ENCODE measurements around the gene ESPL1.

ESPL1 gene

GRCh38 chr12:53267999-53268629 lies at the start of gene ESPL1:
TSS of gene ESPL1 (plus strand) at chr12:53268299. CDS start at chr12:53268767, 468 bp downstream.
- in situ Hi-C loops (cut with MboI; ENCODE audit: low sequenced_read_pairs) = no loop called here

GRCh38 chr12:53218551-53219291 lies 49.4 kb upstream of the ESPL1 start:
- in situ Hi-C loops (cut with MboI; ENCODE audit: low sequenced_read_pairs) = loop anchor here (10.0 kb wide), 1 partner anchor 66 kb away; no protein-coding TSS in a partner anchor

- in situ Hi-C loops (cut with MboI; ENCODE audit: low sequenced_read_pairs) = loop anchor here (10.0 kb wide), 1 partner anchor 65 kb away; no protein-coding TSS in a partner anchor
Measured at GRCh38 chr12:53219292-53219955, 48.7 kb upstream of the ESPL1 start.

GRCh38 chr12:53219956-53220693 lies 48.0 kb upstream of the ESPL1 start:
- in situ Hi-C loops (cut with MboI; ENCODE audit: low sequenced_read_pairs) = loop anchor here (10.0 kb wide), 1 partner anchor 65 kb away; no protein-coding TSS in a partner anchor

GRCh38 chr12:53220694-53221202 lies 47.4 kb upstream of the ESPL1 start:
- in situ Hi-C loops (cut with MboI; ENCODE audit: low sequenced_read_pairs) = no loop called here

- in situ Hi-C loops (cut with MboI; ENCODE audit: low sequenced_read_pairs) = no loop called here
Measured at GRCh38 chr12:53221203-53222080, 46.7 kb upstream of the ESPL1 start.

- in situ Hi-C loops (cut with MboI; ENCODE audit: low sequenced_read_pairs) = no loop called here
Measured at GRCh38 chr12:53222170-53222721, 45.9 kb upstream of the ESPL1 start.

- in situ Hi-C loops (cut with MboI; ENCODE audit: low sequenced_read_pairs) = no loop called here
Measured at GRCh38 chr12:53222806-53223261, 45.3 kb upstream of the ESPL1 start.

GRCh38 chr12:53223389-53224060 lies 44.6 kb upstream of the ESPL1 start:
- in situ Hi-C loops (cut with MboI; ENCODE audit: low sequenced_read_pairs) = no loop called here

- in situ Hi-C loops (cut with MboI; ENCODE audit: low sequenced_read_pairs) = no loop called here
Measured at GRCh38 chr12:53224061-53224896, 43.8 kb upstream of the ESPL1 start.

GRCh38 chr12:53224897-53225634 lies 43.0 kb upstream of the ESPL1 start:
- in situ Hi-C loops (cut with MboI; ENCODE audit: low sequenced_read_pairs) = no loop called here

- in situ Hi-C loops (cut with MboI; ENCODE audit: low sequenced_read_pairs) = no loop called here
Measured at GRCh38 chr12:53225635-53226424, 42.3 kb upstream of the ESPL1 start.

GRCh38 chr12:53226815-53227214 lies 41.3 kb upstream of the ESPL1 start:
- in situ Hi-C loops (cut with MboI; ENCODE audit: low sequenced_read_pairs) = no loop called here

GRCh38 chr12:53227341-53227740 lies 40.8 kb upstream of the ESPL1 start:
- in situ Hi-C loops (cut with MboI; ENCODE audit: low sequenced_read_pairs) = no loop called here

GRCh38 chr12:53227836-53228235 lies 40.3 kb upstream of the ESPL1 start:
- in situ Hi-C loops (cut with MboI; ENCODE audit: low sequenced_read_pairs) = no loop called here

GRCh38 chr12:53229454-53229853 lies 38.6 kb upstream of the ESPL1 start:
- in situ Hi-C loops (cut with MboI; ENCODE audit: low sequenced_read_pairs) = no loop called here
